Neural cell (in vitro differentiated cells): ENCODE data around the gene SPC24.

Experiments
- EP300 ChIP-seq: fragments of 450-650 bp; conservative IDR thresholded peaks from 2 replicates; pipeline ENCODE4 v1.6.1; 2014; ENCODE audit warnings: antibody characterized with exemption, mild to moderate bottlenecking, moderate library complexity; ENCODE audit not compliant: poor library complexity, severe bottlenecking
- REST ChIP-seq: IDR thresholded peaks from 2 replicates; pipeline ENCODE4 v1.6.1; 2012; ENCODE audit warnings: borderline replicate concordance
- TF ChIP-seq, protein P1 (sequence below): fragments of 450-650 bp; IDR thresholded peaks from 2 replicates; pipeline ENCODE4 v1.5.1; 2014; ENCODE audit warnings: antibody characterized with exemption, mild to moderate bottlenecking, moderate library complexity; ENCODE audit not compliant: poor library complexity, severe bottlenecking

DNA sequence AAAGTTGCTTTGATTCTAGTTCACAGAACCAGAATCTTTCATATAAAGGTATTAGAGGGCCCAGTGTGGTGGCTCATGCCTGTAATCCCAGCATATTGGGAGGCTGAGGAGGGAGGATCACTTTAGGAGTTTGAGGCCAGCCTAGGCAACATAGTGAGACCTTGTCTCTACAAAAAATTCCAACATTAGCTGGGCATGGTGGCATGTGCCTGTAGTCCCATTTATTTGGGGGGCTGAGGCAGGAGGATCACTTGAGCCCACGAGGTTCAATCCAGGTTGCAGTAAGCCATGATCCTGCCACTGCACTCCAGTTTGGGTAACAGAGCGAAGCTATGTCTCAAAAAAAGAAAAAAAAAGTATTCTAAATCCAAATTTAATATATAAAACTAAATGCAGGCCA, 57.3 kb downstream of the SPC24 start:
- TF ChIP-seq, protein P1, sequence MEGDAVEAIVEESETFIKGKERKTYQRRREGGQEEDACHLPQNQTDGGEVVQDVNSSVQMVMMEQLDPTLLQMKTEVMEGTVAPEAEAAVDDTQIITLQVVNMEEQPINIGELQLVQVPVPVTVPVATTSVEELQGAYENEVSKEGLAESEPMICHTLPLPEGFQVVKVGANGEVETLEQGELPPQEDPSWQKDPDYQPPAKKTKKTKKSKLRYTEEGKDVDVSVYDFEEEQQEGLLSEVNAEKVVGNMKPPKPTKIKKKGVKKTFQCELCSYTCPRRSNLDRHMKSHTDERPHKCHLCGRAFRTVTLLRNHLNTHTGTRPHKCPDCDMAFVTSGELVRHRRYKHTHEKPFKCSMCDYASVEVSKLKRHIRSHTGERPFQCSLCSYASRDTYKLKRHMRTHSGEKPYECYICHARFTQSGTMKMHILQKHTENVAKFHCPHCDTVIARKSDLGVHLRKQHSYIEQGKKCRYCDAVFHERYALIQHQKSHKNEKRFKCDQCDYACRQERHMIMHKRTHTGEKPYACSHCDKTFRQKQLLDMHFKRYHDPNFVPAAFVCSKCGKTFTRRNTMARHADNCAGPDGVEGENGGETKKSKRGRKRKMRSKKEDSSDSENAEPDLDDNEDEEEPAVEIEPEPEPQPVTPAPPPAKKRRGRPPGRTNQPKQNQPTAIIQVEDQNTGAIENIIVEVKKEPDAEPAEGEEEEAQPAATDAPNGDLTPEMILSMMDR, result no peak
- TF ChIP-seq REST (no peak), EP300 (no peak)
